Spleen (tissue), 11 donors: ENCODE data around the gene MAPK1. TPM values are rescaled to one million over a fixed set of nuclear protein-coding genes. Genes with fewer than 3 reads are reported as not detected.

Experiments
- DNase-seq: peaks from one replicate; pipeline ENCODE4 v3.0.0-alpha.2; 2020
- H3K27ac ChIP-seq, 8 donors: fragments of 200-600 bp; sonication (generic) in 7 of 8; 1 replicate in 4 of 8; 2 replicates in 4 of 8; pipeline versions ENCODE4 v1.5.0 to v1.8.0; 2016 to 2021; ENCODE audit warnings: inconsistent platforms in 4 of 8, mild to moderate bottlenecking in 4 of 8, moderate library complexity in 1 of 8
- H3K27me3 ChIP-seq, 7 donors: fragments of 200-600 bp; sonication (generic) in 6 of 7; replicated peaks in 1 of 7; 1 replicate in 4 of 7; 2 replicates in 3 of 7; pipeline versions ENCODE4 v1.5.0 to v1.8.0; 2016 to 2021; ENCODE audit warnings: inconsistent platforms in 3 of 7, mild to moderate bottlenecking in 1 of 7
- H3K36me3 ChIP-seq, 6 donors: fragments of 200-600 bp; sonication (generic) in 5 of 6; 1 replicate in 4 of 6; 2 replicates in 2 of 6; pipeline versions ENCODE4 v1.5.0 to v1.8.0; 2016 to 2021; ENCODE audit warnings: inconsistent platforms in 2 of 6
- H3K4me1 ChIP-seq, 6 donors: fragments of 200-600 bp; sonication (generic) in 5 of 6; 1 replicate in 3 of 6; 2 replicates in 3 of 6; pipeline versions ENCODE4 v1.5.0 to v1.8.0; 2016 to 2021; ENCODE audit warnings: inconsistent platforms in 3 of 6
- H3K4me3 ChIP-seq, 8 donors: fragments of 200-600 bp; sonication (generic) in 7 of 8; 1 replicate in 4 of 8; 2 replicates in 4 of 8; pipeline versions ENCODE4 v1.5.0 to v1.8.0; 2016 to 2021; ENCODE audit warnings: inconsistent platforms in 4 of 8, mild to moderate bottlenecking in 4 of 8, moderate library complexity in 2 of 8
- H3K9me3 ChIP-seq, 8 donors: fragments of 200-600 bp; sonication (generic) in 7 of 8; 1 replicate in 4 of 8; 2 replicates in 4 of 8; pipeline versions ENCODE4 v1.5.0 to v1.8.0; 2016 to 2021; ENCODE audit warnings: inconsistent platforms in 4 of 8
- POLR2A ChIP-seq, 3 donors: fragments of 450-650 bp; IDR thresholded peaks; one replicate each; pipeline ENCODE4 v1.5.1; 2017; ENCODE audit warnings: antibody characterized with exemption in 3 of 3, mild to moderate bottlenecking in 1 of 3
- POLR2AphosphoS5 ChIP-seq, 3 donors: sonication (generic); formaldehyde crosslinking; IDR thresholded peaks; one replicate each; pipeline ENCODE4 v1.5.1; 2017; ENCODE audit warnings: antibody characterized with exemption in 3 of 3
- WGBS, 5 donors: extraction: QIAGEN DNeasy Blood & Tissue Kit in 3 of 5; methylation state at CpG; one replicate each; pipeline versions ENCODE4 v1.1.5 to v1.1.7; 2013 to 2018; 5-methylcytosine and 5-hydroxymethylcytosine counted together
- intact Hi-C: fragments of 100-400 bp; cut with DNase I; formaldehyde crosslinking; loops from one replicate; pipeline ENCODE4 v1.15.0; 2023; ENCODE audit warnings: low total_unique reads
- polyA plus RNA-seq, 3 donors: library from polyadenylated mRNA; stranded (reverse); fragments of 200-250 nt; gene quantifications; one replicate each; pipeline ENCODE4 v1.2.1, GENCODE V29; 2013
- total RNA-seq, 7 donors: library from RNA; depleted of rRNA in 3 of 7; stranded (reverse); fragments of >200 nt in 3 of 7; fragmentation: NEBNext Ultra II Directional in 4 of 7; extraction: Animal tissue kit (Norgen Biotek cat#: 25700) in 4 of 7; gene quantifications; one replicate each; pipeline versions ENCODE4 v1.1.0 to v1.2.1, GENCODE V29; 2016 to 2021
- TF ChIP-seq, protein P1 (sequence below), 11 experiments: fragments of 200-600 bp in 7 of 11; fragments of 450-650 bp in 4 of 11; sonication (generic) in 4 of 11; IDR thresholded peaks in 8 of 11; conservative IDR thresholded peaks in 3 of 11; 1 replicate in 7 of 11; 2 replicates in 4 of 11; pipeline versions ENCODE4 v1.4.0 to v1.8.0; 2016 to 2021; ENCODE audit warnings: antibody characterized with exemption in 11 of 11, inconsistent platforms in 4 of 11, mild to moderate bottlenecking in 1 of 11
- donor health status: healthy with polysubstance abuse.
- donor health status: DM: no; HTN: no; CAD: no; lungs with moderate emphysema.
- donor health status: DM: no; HTN: no; CAD: no.
- donor health status: Bipolar disorder and iron deficiency.
- donor health status: healthy.
- donor health status: DM: no; HTN: no; CAD: no.
- donor health status: DM: yes; HTN: yes; CAD: no.

The MAPK1 gene
- total and polyA plus RNA-seq, 10 donors, result 11.6 to 165 (median 106) TPM

DNA sequence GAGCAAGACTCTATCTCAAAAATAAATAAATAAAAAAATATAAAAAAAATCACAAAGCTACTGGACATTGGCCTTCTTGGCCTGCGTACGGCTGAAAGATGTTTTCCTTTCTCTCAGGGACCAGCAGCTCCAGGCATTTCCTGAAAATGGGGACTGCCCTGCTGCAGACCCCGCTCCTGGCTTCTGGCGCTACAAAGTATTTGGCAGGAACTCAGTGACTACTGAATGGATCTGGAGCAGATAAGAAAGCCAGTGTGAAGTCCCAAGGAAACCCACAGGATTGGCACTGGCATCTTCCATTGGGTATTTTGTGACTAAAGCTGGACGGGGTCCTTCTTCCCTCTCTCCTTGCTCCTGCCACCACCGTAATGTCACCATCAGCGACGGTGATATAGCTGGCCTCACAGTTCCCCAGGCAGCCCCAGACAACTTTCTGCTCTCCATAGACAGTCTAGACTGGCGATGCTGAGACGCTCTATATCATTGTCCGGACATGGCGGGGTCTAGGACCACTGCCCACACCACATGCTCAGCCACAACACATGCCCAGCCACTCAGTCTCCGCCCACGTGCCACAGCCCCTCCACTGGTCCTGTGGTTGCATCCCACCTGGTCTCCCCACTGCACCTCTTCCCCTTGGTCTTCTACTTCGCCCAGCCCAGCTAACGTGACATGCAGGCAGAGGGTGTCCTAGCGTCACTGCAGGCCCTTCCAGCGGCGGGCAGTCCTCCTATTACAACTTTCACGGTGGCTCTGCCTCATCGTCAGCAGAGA lies 109.2 kb downstream of the MAPK1 start:
- Histone ChIP-seq H3K27ac (peak overlapping the region in 2 of 8 donors; percentile 38 to 88), H3K4me1 (peaks cover 0 to 72% (median 23%) of the 10 kb centered on the region in 6 donors), H3K27me3 (no peaks in the 10 kb centered on the region), H3K36me3 (peaks cover 0 to 100% (median 42%) of the 10 kb centered on the region in 6 donors), H3K9me3 (no peaks in the 10 kb centered on the region), H3K4me3 (no peak overlapping the region)
- intact Hi-C loops, result no loop called here
- TF ChIP-seq POLR2A (IDR thresholded peaks at IDR 0.05) (no peak), POLR2AphosphoS5 (IDR thresholded peaks at IDR 0.05) (peak; percentile 22 to 72 (median 28))
- TF ChIP-seq, protein P1, sequence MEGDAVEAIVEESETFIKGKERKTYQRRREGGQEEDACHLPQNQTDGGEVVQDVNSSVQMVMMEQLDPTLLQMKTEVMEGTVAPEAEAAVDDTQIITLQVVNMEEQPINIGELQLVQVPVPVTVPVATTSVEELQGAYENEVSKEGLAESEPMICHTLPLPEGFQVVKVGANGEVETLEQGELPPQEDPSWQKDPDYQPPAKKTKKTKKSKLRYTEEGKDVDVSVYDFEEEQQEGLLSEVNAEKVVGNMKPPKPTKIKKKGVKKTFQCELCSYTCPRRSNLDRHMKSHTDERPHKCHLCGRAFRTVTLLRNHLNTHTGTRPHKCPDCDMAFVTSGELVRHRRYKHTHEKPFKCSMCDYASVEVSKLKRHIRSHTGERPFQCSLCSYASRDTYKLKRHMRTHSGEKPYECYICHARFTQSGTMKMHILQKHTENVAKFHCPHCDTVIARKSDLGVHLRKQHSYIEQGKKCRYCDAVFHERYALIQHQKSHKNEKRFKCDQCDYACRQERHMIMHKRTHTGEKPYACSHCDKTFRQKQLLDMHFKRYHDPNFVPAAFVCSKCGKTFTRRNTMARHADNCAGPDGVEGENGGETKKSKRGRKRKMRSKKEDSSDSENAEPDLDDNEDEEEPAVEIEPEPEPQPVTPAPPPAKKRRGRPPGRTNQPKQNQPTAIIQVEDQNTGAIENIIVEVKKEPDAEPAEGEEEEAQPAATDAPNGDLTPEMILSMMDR (IDR thresholded peaks at IDR 0.05 in 8 of 11, conservative IDR thresholded peaks at IDR 0.05 in 3 of 11), result no peak
- peak; percentile 51 for DNase-seq
- 91 to 95% (median 91%) methylated on average over 21 of the region's 21 CpGs for WGBS, 5 donors

DNA sequence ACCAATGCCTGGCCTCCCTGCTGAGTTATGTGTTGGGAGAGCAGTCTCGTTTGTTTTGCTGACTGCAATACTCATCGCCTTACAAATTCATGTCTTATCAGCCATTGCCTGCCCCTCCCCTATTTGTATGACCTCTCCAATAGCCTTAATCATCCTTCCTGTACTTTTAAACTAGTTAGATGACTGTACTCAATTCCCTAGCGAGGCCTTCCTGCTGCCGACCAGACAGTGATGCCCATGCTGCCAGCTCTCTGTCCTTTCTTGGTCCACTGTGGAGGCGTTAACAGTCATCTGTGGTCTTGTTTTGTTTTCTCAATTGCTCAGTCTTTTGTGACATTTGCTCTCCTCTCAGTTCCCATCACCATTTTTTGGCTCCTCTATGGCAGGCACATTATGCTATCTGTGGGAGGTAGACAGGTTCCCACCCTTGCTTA lies 111.6 kb downstream of the MAPK1 start:
- H3K4me3 ChIP-seq, result no peak overlapping the region
- H3K9me3 ChIP-seq, result no peaks in the 10 kb centered on the region
- 56 to 63% (median 60%) methylated on average over 5 of the region's 5 CpGs for WGBS, 5 donors
- intact Hi-C loops, result no loop called here
- H3K36me3 ChIP-seq, result peaks cover 0 to 86% (median 23%) of the 10 kb centered on the region in 6 donors
- DNase-seq, result no peak
- peaks cover 0 to 52% (median 13%) of the 10 kb centered on the region in 6 donors for H3K4me1 ChIP-seq
- H3K27ac ChIP-seq, result no peak overlapping the region
- no peaks in the 10 kb centered on the region for H3K27me3 ChIP-seq
- TF ChIP-seq, protein P1 (IDR thresholded peaks at IDR 0.05 in 8 of 11, conservative IDR thresholded peaks at IDR 0.05 in 3 of 11), result no peak
- TF ChIP-seq POLR2AphosphoS5 (IDR thresholded peaks at IDR 0.05), result no peak
- no peak for TF ChIP-seq POLR2A (IDR thresholded peaks at IDR 0.05)

DNA sequence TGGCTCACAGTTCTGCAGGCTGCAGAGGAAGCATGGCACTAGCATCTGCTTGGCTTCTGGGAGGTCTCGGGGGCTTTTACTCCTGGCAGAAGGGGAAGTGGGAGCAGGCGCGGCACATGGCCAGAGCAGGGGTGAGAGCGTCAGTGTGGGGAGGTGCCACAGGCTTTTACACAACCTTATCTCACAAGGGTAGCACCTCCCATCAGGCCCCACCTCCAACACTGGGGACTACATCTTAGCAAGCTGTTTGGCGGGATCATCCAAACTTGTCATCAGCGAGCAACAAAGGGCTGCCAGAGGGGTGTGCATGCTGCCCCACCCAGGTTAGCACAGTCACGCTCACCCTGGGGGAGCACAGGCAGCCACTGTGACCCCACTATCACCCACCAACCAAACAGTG lies 112.9 kb downstream of the MAPK1 start:
- peaks cover 0 to 73% (median 20%) of the 10 kb centered on the region in 6 donors for H3K36me3 ChIP-seq
- DNase-seq, result peak; percentile 75
- intact Hi-C loops, result no loop called here
- no peak for TF ChIP-seq POLR2AphosphoS5 (IDR thresholded peaks at IDR 0.05)
- no peak overlapping the region for H3K4me3 ChIP-seq
- H3K27ac ChIP-seq, result peak overlapping the region in 1 of 8 donors; percentile 25
- WGBS, 5 donors, result 38 to 62% (median 40%) methylated on average over 6 to 7 of the region's 7 CpGs
- H3K27me3 ChIP-seq, result no peaks in the 10 kb centered on the region
- H3K9me3 ChIP-seq, result no peaks in the 10 kb centered on the region
- H3K4me1 ChIP-seq, result peaks cover 0 to 45% (median 13%) of the 10 kb centered on the region in 6 donors

DNA sequence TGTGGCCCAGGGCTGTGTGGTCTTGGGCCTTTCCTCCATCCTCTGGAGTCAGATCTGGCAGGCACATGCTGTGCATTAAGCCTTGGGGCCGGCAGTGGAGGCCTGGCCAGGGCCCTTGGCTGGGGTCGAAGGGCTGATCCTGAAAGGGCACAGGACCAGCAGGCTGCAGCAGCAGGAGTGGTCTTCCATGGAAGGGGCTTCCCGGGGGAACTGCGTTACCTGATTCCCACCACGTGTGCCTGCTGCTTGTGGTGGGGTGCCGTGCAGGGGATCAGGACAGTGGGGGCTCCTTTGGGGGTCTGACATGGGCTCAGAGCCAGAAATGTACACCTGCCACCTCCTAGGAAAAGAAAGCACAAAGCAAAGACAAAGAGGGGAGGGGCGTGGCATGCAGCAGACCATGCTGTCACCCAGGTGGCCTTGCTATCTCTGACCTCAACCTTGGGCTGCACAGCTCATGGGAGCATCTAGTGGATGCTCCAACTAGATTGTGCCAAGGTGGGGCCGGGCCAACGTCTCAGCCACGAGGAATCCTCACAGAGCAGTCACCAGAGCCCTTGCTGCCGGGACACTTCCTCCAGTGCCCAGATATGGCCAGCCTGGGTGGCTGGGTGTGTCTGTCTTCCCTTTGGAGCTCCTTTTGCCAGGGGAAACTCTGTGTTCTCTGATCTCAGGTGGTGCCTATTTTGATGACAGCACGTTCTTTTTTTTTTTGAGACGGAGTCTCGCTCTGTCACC lies 113.9 kb downstream of the MAPK1 start:
- no peak overlapping the region for H3K27ac ChIP-seq
- 75 to 89% (median 83%) methylated on average over 13 to 14 of the region's 14 CpGs for WGBS, 5 donors
- H3K4me1 ChIP-seq, result peaks cover 0 to 37% (median 13%) of the 10 kb centered on the region in 6 donors
- no peaks in the 10 kb centered on the region for H3K9me3 ChIP-seq
- DNase-seq, result no peak
- intact Hi-C loops, result no loop called here
- H3K27me3 ChIP-seq, result no peaks in the 10 kb centered on the region
- peaks cover 0 to 63% (median 16%) of the 10 kb centered on the region in 6 donors for H3K36me3 ChIP-seq
- H3K4me3 ChIP-seq, result no peak overlapping the region
- TF ChIP-seq POLR2A (IDR thresholded peaks at IDR 0.05) (no peak), POLR2AphosphoS5 (IDR thresholded peaks at IDR 0.05) (peak in 1 of 3 donors; percentile 65)
- TF ChIP-seq, protein P1 (IDR thresholded peaks at IDR 0.05 in 8 of 11, conservative IDR thresholded peaks at IDR 0.05 in 3 of 11), result no peak
